Activated naive CD4-positive, alpha-beta T cell (primary cell): ENCODE results near the gene AHRR.

ENCODE experiments used
- DNase-seq, 4 experiments: peaks; one replicate each; lab custom pipeline; 2025; lab: John Stamatoyannopoulos, UW

Gene AHRR

GRCh38 chr5:443239-444151 is 122.0 kb downstream of the AHRR start:
- DNase-seq: peak in 2 of 4 experiments; percentile 27 to 40

GRCh38 chr5:444226-444625 is 122.7 kb downstream of the AHRR start:
- no peak for DNase-seq

- DNase-seq: no peak
Measured at GRCh38 chr5:445591-445990, 124.1 kb downstream of the AHRR start.

DNA sequence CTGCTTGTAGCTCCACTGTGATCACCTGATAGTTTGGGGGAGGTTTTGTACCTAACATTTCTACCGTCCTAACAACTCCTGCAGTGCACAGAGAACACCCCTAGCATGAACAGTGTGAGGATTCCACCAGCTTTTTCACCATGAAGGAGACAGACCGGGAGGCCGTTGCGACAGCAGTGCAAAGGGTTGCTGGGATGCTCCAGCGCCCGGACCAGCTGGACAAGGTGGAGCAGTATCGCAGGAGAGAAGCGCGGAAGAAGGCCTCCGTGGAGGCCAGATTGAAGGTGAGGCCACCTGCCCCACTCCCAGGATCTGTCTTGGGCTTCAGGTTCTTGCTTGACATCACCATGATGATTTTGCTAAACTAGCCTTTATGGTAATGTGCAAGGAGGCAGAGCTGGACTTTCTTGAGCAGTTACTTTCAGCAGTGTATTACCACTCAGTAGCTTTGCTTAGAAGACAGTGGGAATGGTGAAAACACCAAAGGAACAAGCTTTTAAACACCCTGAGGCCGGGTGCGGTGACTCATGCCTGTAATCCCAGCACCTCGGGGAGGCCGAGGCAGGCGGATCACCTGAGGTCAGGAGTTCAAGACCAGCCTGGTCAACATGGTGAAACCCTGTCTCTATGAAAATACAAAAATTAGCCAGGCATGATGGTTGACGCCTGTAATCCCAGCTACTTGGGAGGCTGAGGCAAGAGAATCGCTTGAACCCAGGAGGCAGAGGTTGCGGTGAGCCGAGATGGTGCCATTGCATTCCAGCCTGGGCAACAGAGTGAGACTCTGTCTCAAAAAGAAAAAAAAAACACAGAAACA is 124.8 kb downstream of the AHRR start:
- no peak for DNase-seq

- no peak for DNase-seq
Measured at GRCh38 chr5:446883-447263, 125.4 kb downstream of the AHRR start.

DNA sequence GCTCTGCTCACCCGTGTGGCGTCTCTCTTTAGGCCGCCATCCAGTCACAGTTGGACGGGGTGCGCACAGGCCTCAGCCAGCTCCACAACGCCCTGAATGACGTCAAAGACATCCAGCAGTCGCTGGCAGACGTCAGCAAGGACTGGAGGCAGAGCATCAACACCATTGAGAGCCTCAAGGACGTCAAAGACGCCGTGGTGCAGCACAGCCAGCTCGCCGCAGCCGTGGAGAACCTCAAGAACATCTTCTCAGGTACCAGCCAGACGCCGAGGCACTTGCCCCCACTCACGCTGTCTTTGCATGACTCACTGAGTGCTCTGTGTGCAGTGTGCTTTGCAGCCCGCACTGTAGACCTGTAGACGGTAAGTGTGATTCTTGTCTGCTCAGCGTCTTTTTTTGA is 126.0 kb downstream of the AHRR start:
- no peak for DNase-seq

- no peak for DNase-seq
Measured at GRCh38 chr5:448061-448765, 126.7 kb downstream of the AHRR start.

DNA sequence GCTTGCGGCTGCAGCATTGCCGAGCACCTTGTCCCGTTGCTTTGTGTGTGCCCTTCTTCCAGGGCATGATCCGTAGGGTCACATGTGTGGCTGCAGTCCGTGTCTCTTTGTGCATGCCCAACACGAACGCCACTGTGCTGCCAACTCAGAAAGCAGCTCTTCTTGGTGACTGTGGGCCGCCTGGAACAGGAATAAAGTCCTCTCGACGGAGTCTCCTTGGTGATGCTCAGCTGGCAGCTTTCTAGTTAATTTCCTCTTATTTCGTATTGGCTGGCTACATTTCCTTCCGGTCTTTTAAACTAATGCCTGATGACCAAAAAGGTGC is 127.2 kb downstream of the AHRR start:
- no peak for DNase-seq

GRCh38 chr5:449151-449550 is 127.6 kb downstream of the AHRR start:
- DNase-seq: no peak

GRCh38 chr5:451587-452458 is 130.3 kb downstream of the AHRR start:
- DNase-seq: no peak

DNA sequence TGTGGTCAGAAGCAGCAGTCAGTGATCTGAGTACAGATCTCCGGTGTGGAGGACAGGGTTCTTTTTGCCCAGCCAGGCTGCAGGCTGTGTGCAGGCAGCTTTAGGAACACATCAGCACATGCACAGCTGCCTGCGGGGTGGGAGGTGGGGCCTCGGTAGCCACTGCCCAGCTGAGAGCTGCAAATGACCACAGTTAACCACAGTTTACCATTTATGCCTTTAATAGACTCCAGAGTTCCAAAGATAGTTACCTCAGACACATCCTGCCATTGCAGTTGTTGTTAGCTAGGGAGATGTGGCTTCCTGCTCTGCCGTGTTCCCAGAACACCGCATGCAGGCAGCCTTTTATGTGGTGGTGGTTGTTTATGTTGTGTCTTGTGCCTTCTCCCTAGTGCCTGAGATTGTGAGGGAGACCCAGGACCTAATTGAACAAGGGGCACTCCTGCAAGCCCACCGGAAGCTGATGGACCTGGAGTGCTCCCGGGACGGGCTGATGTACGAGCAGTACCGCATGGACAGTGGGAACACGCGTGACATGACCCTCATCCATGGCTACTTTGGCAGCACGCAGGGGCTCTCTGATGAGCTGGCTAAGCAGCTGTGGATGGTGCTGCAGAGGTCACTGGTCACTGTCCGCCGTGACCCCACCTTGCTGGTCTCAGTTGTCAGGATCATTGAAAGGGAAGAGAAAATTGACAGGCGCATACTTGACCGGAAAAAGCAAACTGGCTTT is 131.6 kb downstream of the AHRR start:
- DNase-seq: no peak

DNA sequence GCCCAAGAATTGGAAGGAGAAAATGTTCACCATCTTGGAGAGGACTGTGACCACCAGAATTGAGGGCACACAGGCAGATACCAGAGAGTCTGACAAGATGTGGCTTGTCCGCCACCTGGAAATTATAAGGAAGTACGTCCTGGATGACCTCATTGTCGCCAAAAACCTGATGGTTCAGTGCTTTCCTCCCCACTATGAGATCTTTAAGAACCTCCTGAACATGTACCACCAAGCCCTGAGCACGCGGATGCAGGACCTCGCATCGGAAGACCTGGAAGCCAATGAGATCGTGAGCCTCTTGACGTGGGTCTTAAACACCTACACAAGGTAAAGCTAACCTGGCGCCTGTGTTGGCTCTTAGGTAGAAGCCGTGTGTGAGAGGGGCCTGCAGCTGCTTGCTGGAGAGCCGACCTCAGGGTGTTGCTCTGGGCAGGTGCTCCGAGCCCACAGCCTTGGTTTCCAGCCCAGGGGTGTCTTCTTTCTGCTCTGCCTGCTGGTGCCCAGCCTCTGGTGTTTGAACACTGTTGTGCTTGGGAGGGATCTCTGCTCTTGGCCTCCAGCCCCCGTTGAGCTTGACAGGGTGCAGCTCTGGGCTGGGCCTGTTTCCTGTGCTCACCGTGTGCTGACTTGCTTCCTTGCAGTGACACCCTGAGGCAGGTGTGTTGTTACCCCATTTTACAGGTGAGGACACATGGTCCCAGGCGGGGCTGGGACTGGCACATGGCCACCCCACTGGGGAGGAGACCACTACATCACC is 132.4 kb downstream of the AHRR start:
- DNase-seq: no peak

GRCh38 chr5:454936-455335 is 133.4 kb downstream of the AHRR start:
- no peak for DNase-seq

- no peak for DNase-seq
Measured at GRCh38 chr5:455806-456205, 134.3 kb downstream of the AHRR start.

- no peak for DNase-seq
Measured at GRCh38 chr5:456351-457194, 135.1 kb downstream of the AHRR start.

- DNase-seq: no peak
Measured at GRCh38 chr5:457195-457961, 135.9 kb downstream of the AHRR start.

GRCh38 chr5:458547-459353 is 137.2 kb downstream of the AHRR start:
- DNase-seq: no peak
